Ishikawa (cell line): ENCODE measurements around the gene MGLL.

Experiments
- CEBPB ChIP-seq: IDR thresholded peaks from 2 replicates; pipeline ENCODE4 v1.6.1; 2012
- CREB1 ChIP-seq: IDR thresholded peaks from 2 replicates; pipeline ENCODE4 v1.6.1; 2012; ENCODE audit warnings: low read depth
- EGR1 ChIP-seq: IDR thresholded peaks from 2 replicates; pipeline ENCODE4 v1.6.1; 2012
- EP300 ChIP-seq: IDR thresholded peaks from 2 replicates; pipeline ENCODE4 v1.6.1; 2012; ENCODE audit warnings: borderline replicate concordance
- MAX ChIP-seq: IDR thresholded peaks from 2 replicates; pipeline ENCODE4 v1.6.1; 2012
- NFIC ChIP-seq: IDR thresholded peaks from 2 replicates; pipeline ENCODE4 v1.6.1; 2012
- RAD21 ChIP-seq: IDR thresholded peaks from 2 replicates; pipeline ENCODE4 v1.6.1; 2012; ENCODE audit warnings: low read depth
- REST ChIP-seq: IDR thresholded peaks from 2 replicates; pipeline ENCODE4 v1.6.1; 2012; ENCODE audit warnings: low read depth, mild to moderate bottlenecking
- TAF1 ChIP-seq: IDR thresholded peaks from 2 replicates; pipeline ENCODE4 v1.6.1; 2012; ENCODE audit warnings: low read depth, mild to moderate bottlenecking
- TCF12 ChIP-seq: IDR thresholded peaks from 2 replicates; pipeline ENCODE4 v1.6.1; 2012; ENCODE audit warnings: low read depth
- TEAD4 ChIP-seq: IDR thresholded peaks from 2 replicates; pipeline ENCODE4 v1.6.1; 2012
- USF1 ChIP-seq: IDR thresholded peaks from 2 replicates; pipeline ENCODE4 v1.6.1; 2012
- YY1 ChIP-seq: IDR thresholded peaks from 2 replicates; pipeline ENCODE4 v1.6.1; 2012; ENCODE audit warnings: low read depth

GRCh38 chr3:127738192-127738840 is 84.0 kb downstream of the MGLL start:
- TF ChIP-seq CREB1 (no peak), TCF12 (no peak), REST (no peak), YY1 (no peak), MAX (no peak), RAD21 (no peak), EP300 (no peak), CEBPB (no peak), NFIC (no peak), TAF1 (no peak), TEAD4 (no peak), EGR1 (no peak), USF1 (no peak)
